ENCODE data around the gene LRRN4CL. TPM values are rescaled to one million over a fixed set of nuclear protein-coding genes. Genes with fewer than 3 reads are reported as not detected.

The LRRN4CL gene
- total RNA-seq, 4 donors from 2014 or later, result 17.3 to 42.2 (median 32.3) TPM

- no peak for TF ChIP-seq CTCF (IDR thresholded peaks at IDR 0.05; ENCODE audit: low read depth)
Observed at GRCh38 chr11:62694455-62695167, 5.3 kb upstream of the LRRN4CL start.

- no peak for TF ChIP-seq CTCF (IDR thresholded peaks at IDR 0.05; ENCODE audit: low read depth)
Observed at GRCh38 chr11:62688491-62688890, 839 bp downstream of the LRRN4CL start.

- no peak for TF ChIP-seq CTCF (IDR thresholded peaks at IDR 0.05; ENCODE audit: low read depth)
Observed at GRCh38 chr11:62687508-62688396, 1.6 kb downstream of the LRRN4CL start.

GRCh38 chr11:62682518-62682917, 6.8 kb downstream of the LRRN4CL start:
- TF ChIP-seq CTCF (IDR thresholded peaks at IDR 0.05; ENCODE audit: low read depth), result no peak

GRCh38 chr11:62680825-62681240, 8.5 kb downstream of the LRRN4CL start:
- TF ChIP-seq CTCF (IDR thresholded peaks at IDR 0.05; ENCODE audit: low read depth), result no peak

GRCh38 chr11:62678770-62679696, 10.3 kb downstream of the LRRN4CL start, which contains the start of gene UBXN1:
TSS of gene UBXN1 (minus strand) at chr11:62679073. CDS start at chr11:62678923, 150 bp downstream.
- TF ChIP-seq CTCF (IDR thresholded peaks at IDR 0.05; ENCODE audit: low read depth), result no peak
